Activated CD8-positive, alpha-beta memory T cell treated with anti-CD3 and anti-CD28 coated beads, Interleukin-2, amount 50 U/mL, for 24 hours (primary cell): ENCODE data around the gene EHMT1.

ENCODE experiments used
- DNase-seq: peaks from one replicate; pipeline ENCODE4 v3.0.0-alpha.2; 2020; ENCODE audit errors: extremely low read depth

EHMT1 gene

GRCh38 chr9:137618105-137619067 is at the start of gene EHMT1:
TSS of gene EHMT1 (plus strand) at chr9:137619005. CDS start at chr9:137619029, 24 bp downstream.
- DNase-seq = peak; percentile 52

GRCh38 chr9:137569609-137570203 is 49.1 kb upstream of the EHMT1 start:
- DNase-seq = no peak

GRCh38 chr9:137570566-137570965 is 48.2 kb upstream of the EHMT1 start:
- no peak for DNase-seq

- DNase-seq = no peak
Observed at GRCh38 chr9:137574192-137574591, 44.6 kb upstream of the EHMT1 start.

GRCh38 chr9:137575364-137575715 is 43.5 kb upstream of the EHMT1 start:
- no peak for DNase-seq

GRCh38 chr9:137575716-137576411 is 42.9 kb upstream of the EHMT1 start:
- DNase-seq = no peak

GRCh38 chr9:137578518-137579258 is 40.1 kb upstream of the EHMT1 start, which contains the start of gene DPH7:
TSS of gene DPH7 (minus strand) at chr9:137578925. CDS start at chr9:137578777, 148 bp downstream.
- peak; percentile 89 for DNase-seq

GRCh38 chr9:137579259-137579604 is 39.6 kb upstream of the EHMT1 start:
- DNase-seq = no peak

- no peak for DNase-seq
Observed at GRCh38 chr9:137580209-137580953, 38.4 kb upstream of the EHMT1 start.

- no peak for DNase-seq
Observed at GRCh38 chr9:137580954-137581322, 37.9 kb upstream of the EHMT1 start.

- no peak for DNase-seq
Observed at GRCh38 chr9:137581361-137582285, 37.2 kb upstream of the EHMT1 start.

- DNase-seq = no peak
Observed at GRCh38 chr9:137582286-137582860, 36.4 kb upstream of the EHMT1 start.

GRCh38 chr9:137583347-137583746 is 35.5 kb upstream of the EHMT1 start:
- DNase-seq = no peak

- DNase-seq = no peak
Observed at GRCh38 chr9:137583957-137584356, 34.8 kb upstream of the EHMT1 start.

GRCh38 chr9:137586854-137587253 is 32.0 kb upstream of the EHMT1 start:
- no peak for DNase-seq

GRCh38 chr9:137588311-137588710 is 30.5 kb upstream of the EHMT1 start:
- no peak for DNase-seq

- no peak for DNase-seq
Observed at GRCh38 chr9:137588891-137589290, 29.9 kb upstream of the EHMT1 start.

GRCh38 chr9:137589441-137590122 is 29.2 kb upstream of the EHMT1 start:
- DNase-seq = no peak

GRCh38 chr9:137590123-137590468 is 28.7 kb upstream of the EHMT1 start:
- DNase-seq = no peak
